IPS-15b (cell line): ENCODE results near the gene ARL5B.
"Not testable (repeated sequence)": the region's sequence is repeated elsewhere in the genome, so short reads cannot be mapped to it uniquely, and the experiment has no call there.

Experiments used
- H3K27me3 ChIP-seq: one replicate; pipeline ENCODE4 v1.6.1; 2013; ENCODE audit warnings: low read length; ENCODE audit not compliant: control insufficient read depth, insufficient read depth
- H3K36me3 ChIP-seq: one replicate; pipeline ENCODE4 v1.6.1; 2013; ENCODE audit warnings: low read length; ENCODE audit not compliant: control insufficient read depth, insufficient read depth
- H3K4me1 ChIP-seq: one replicate; pipeline ENCODE4 v1.6.1; 2013; ENCODE audit warnings: mild to moderate bottlenecking, low read length; ENCODE audit not compliant: control insufficient read depth, insufficient read depth
- H3K4me3 ChIP-seq: one replicate; pipeline ENCODE4 v1.5.1; 2013; ENCODE audit warnings: low read depth, low read length
- H3K9ac ChIP-seq: one replicate; pipeline ENCODE4 v1.6.1; 2013; ENCODE audit warnings: low read depth, mild to moderate bottlenecking, low read length
- H3K9me3 ChIP-seq: one replicate; pipeline ENCODE4 v1.6.1; 2013; ENCODE audit warnings: mild to moderate bottlenecking, low read length; ENCODE audit not compliant: control insufficient read depth, insufficient read depth

ARL5B gene, protein sequence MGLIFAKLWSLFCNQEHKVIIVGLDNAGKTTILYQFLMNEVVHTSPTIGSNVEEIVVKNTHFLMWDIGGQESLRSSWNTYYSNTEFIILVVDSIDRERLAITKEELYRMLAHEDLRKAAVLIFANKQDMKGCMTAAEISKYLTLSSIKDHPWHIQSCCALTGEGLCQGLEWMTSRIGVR

DNA sequence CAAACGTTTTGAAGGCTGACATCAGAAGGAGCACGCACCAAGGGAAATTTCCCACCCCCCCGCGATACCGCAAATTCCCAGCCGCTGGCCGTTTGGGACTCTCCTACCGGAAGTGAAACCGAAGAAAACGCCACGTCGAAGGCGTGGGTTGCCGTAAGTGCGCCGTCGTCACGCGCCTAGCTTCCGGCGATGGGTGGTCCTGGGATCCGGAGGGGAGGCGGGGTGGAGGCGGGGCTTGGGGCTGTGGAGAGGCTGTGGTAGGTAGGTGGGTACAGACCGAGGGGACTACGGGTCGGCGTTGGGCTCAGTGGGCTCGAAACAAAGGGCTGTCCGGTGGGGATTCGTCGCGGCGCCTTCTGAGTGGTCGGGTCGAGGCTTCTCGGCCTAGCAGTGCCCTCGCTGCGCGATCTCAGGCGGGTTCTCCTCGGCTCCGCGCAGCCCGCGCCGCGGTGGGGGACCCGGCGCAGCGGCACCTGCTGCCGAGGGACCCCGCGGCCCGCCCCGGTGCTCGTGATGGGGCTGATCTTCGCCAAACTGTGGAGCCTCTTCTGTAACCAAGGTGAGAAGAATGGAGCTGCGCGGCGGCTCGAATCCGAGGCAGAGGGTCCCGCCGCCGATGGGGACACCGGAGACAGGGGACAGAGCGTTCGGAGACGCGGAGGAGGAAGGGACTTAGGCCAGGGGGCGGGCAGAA, at the start of gene ARL5B:
Gene ARL5B, plus strand, starts transcription at position 307 of the 694 bp plus-strand sequence. Its CDS starts 207 bp downstream, at position 514.
- Histone ChIP-seq H3K9me3 (no peaks in the 10 kb centered on the region), H3K27me3 (no peaks in the 10 kb centered on the region), H3K4me1 (peaks cover 8% of the 10 kb centered on the region), H3K9ac (peak within 1 kb of the TSS; percentile 99), H3K4me3 (peak within 1 kb of the TSS; percentile 99), H3K36me3 (no peaks in the 10 kb centered on the region)

DNA sequence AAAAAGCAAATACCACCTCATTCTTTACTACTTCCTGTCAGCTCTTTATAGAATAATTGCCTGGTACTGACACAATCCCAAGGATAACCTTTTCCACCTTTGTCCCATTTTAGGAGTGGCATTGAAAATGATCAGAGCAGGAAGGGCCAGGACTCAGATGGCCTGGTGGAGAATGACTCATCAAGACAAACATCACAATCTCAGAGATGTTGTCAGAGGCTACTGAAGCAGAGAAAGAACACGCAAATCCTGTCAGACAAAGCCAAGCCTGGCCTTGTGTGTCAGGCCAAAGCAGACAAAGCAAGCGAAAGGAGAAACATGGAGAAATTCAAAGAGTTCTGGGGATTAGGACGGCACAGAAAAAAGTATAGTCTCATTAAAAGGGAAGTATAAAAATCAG, 48.7 kb upstream of the ARL5B start:
- H3K4me1 ChIP-seq = no peaks in the 10 kb centered on the region
- H3K9ac ChIP-seq = no peak overlapping the region
- H3K9me3 ChIP-seq = no peaks in the 10 kb centered on the region
- H3K27me3 ChIP-seq = no peaks in the 10 kb centered on the region
- H3K4me3 ChIP-seq = no peak overlapping the region
- H3K36me3 ChIP-seq = no peaks in the 10 kb centered on the region

DNA sequence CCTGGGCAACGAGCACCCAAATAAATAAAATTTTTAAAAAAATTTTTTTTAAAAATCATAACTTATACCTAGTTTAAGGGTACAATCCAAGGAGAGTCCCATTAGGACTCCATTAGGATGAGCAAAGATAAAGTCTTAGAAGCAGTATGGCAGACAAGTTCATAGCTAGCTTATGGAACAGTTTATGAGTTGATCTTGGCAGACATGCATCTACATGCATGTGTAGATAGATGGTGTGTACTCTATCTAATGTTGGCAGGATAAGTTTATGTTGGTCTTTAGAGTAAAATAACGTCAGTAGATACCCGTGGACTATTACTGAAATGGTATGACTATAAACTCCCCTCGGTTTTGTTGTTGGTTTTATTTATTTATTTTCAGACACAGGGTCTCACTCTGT, 48.1 kb upstream of the ARL5B start:
- Histone ChIP-seq H3K4me3 (no peak overlapping the region), H3K9me3 (no peaks in the 10 kb centered on the region), H3K36me3 (no peaks in the 10 kb centered on the region), H3K27me3 (no peaks in the 10 kb centered on the region), H3K4me1 (no peaks in the 10 kb centered on the region), H3K9ac (no peak overlapping the region)

DNA sequence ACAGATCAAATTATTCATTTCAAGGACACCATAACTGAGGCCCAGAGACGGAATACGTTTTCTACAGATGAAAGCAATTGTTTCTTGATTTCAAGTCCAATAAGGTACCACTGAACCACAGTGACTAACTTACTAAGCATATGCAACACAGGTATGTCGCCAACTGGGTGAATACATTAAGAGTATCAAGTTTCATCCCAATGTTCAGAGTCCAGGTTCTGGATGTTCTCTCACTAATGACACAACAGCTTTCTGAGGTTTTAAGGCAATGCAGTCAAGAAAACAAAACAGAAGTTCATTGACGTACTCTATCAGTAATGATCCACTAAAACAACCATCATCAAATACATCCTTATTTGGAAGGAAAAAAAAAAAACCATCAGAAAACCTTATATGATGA, 43.6 kb upstream of the ARL5B start:
- H3K4me3 ChIP-seq = no peak overlapping the region
- H3K9me3 ChIP-seq = no peaks in the 10 kb centered on the region
- no peak overlapping the region for H3K9ac ChIP-seq
- no peaks in the 10 kb centered on the region for H3K4me1 ChIP-seq
- H3K36me3 ChIP-seq = no peaks in the 10 kb centered on the region
- H3K27me3 ChIP-seq = no peaks in the 10 kb centered on the region

GRCh38 chr10:18616337-18616736, 42.9 kb upstream of the ARL5B start:
- Histone ChIP-seq H3K9ac (no peak overlapping the region), H3K4me1 (no peaks in the 10 kb centered on the region), H3K36me3 (no peaks in the 10 kb centered on the region)

DNA sequence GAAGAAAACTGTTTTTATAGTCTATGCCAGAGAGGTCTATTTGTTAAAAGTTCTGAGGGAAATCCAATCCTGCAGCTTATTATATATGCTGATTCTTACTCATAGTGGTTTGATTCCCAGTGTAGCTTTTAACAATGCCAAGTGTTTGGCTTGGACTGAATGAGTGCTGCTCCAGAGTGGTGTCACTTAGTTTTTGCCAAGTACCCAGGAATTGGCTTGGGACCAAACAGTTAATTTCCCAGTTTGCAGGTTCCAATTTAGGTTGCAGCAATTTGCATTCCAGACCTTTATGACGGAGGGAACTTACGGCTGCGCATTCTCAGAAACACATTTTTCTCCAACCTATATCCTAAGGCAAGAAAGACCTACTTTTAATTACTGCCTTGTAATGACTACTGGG, 40.2 kb upstream of the ARL5B start:
- Histone ChIP-seq H3K4me1 (no peaks in the 10 kb centered on the region), H3K4me3 (no peak overlapping the region), H3K9me3 (no peaks in the 10 kb centered on the region), H3K9ac (no peak overlapping the region), H3K27me3 (no peaks in the 10 kb centered on the region), H3K36me3 (no peaks in the 10 kb centered on the region)

More at GRCh38 chr10:18616337-18616736, 42.9 kb upstream of the ARL5B start:
- Histone ChIP-seq H3K4me3 (no peak overlapping the region), H3K9me3 (no peaks in the 10 kb centered on the region), H3K27me3 (no peaks in the 10 kb centered on the region)

GRCh38 chr10:18620856-18621255, 38.4 kb upstream of the ARL5B start:
- no peaks in the 10 kb centered on the region for H3K9me3 ChIP-seq
- no peaks in the 10 kb centered on the region for H3K36me3 ChIP-seq
- H3K9ac ChIP-seq = no peak overlapping the region
- no peaks in the 10 kb centered on the region for H3K27me3 ChIP-seq
- H3K4me1 ChIP-seq = no peaks in the 10 kb centered on the region
- no peak overlapping the region for H3K4me3 ChIP-seq

- not testable (repeated sequence) for H3K4me1 ChIP-seq, H3K4me3 ChIP-seq, H3K36me3 ChIP-seq, H3K27me3 ChIP-seq, H3K9ac ChIP-seq, H3K9me3 ChIP-seq
Observed at GRCh38 chr10:18623671-18624070, 35.6 kb upstream of the ARL5B start.

GRCh38 chr10:18625886-18626285, 33.3 kb upstream of the ARL5B start:
- Histone ChIP-seq H3K36me3 (no peaks in the 10 kb centered on the region), H3K9me3 (no peaks in the 10 kb centered on the region), H3K9ac (no peak overlapping the region), H3K4me1 (no peaks in the 10 kb centered on the region), H3K4me3 (no peak overlapping the region), H3K27me3 (no peaks in the 10 kb centered on the region)

DNA sequence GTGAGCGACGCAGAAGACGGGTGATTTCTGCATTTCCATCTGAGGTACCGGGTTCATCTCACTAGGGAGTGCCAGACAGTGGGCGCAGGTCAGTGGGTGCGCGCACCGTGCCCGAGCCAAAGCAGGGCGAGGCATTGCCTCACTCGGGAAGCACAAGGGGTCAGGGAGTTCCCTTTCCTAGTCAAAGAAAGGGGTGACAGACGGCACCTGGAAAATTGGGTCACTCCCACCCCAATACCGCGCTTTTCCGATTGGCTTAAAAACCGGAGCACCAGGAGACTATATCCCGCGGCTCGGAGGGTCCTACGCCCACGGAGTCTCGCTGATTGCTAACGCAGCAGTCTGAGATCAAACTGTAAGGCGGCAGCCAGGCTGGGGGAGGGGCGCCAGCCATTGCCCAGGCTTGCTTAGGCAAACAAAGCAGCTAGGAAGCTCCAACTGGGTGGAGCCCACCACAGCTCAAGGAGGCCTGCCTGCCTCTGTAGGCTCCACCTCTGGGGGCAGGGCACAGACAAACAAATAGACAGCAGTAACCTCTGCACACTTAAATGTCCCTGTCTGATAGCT, 31.7 kb upstream of the ARL5B start:
- H3K4me3 ChIP-seq = peak overlapping the region; percentile 54
- H3K9me3 ChIP-seq, H3K4me1 ChIP-seq, H3K27me3 ChIP-seq, H3K36me3 ChIP-seq: not testable (repeated sequence)
- peak overlapping the region; percentile 76 for H3K9ac ChIP-seq

GRCh38 chr10:18632500-18632899, 26.7 kb upstream of the ARL5B start:
- H3K4me3 ChIP-seq, H3K9me3 ChIP-seq, H3K9ac ChIP-seq, H3K4me1 ChIP-seq, H3K36me3 ChIP-seq, H3K27me3 ChIP-seq: not testable (repeated sequence)

GRCh38 chr10:18635995-18636394, 23.2 kb upstream of the ARL5B start:
- H3K4me1 ChIP-seq = no peaks in the 10 kb centered on the region
- no peaks in the 10 kb centered on the region for H3K9me3 ChIP-seq

More at GRCh38 chr10:18635995-18636394, 23.2 kb upstream of the ARL5B start:
- no peak overlapping the region for H3K9ac ChIP-seq
- no peaks in the 10 kb centered on the region for H3K36me3 ChIP-seq
- H3K27me3 ChIP-seq = no peaks in the 10 kb centered on the region
- H3K4me3 ChIP-seq = no peak overlapping the region
